GM12878 (cell line): ENCODE results near the gene OPN3.

Experiments
- FOS ChIP-seq: IDR thresholded peaks from 3 replicates; pipeline ENCODE4 v1.6.1; 2011; ENCODE audit warnings: borderline replicate concordance; ENCODE audit not compliant: insufficient read length; ENCODE audit errors: extremely low read depth
- MYC ChIP-seq: IDR thresholded peaks from 2 replicates; pipeline ENCODE4 v1.6.1; 2011; ENCODE audit warnings: mild to moderate bottlenecking, low read length, moderate library complexity, inconsistent platforms; ENCODE audit not compliant: insufficient read depth, insufficient replicate concordance, insufficient read length, severe bottlenecking
- POLR2A ChIP-seq: IDR thresholded peaks from 2 replicates; pipeline ENCODE4 v1.6.1; 2011; ENCODE audit warnings: low read depth, mild to moderate bottlenecking, low read length
- POLR2AphosphoS5 ChIP-seq: IDR thresholded peaks from 2 replicates; pipeline ENCODE4 v1.6.1; 2011; ENCODE audit warnings: mild to moderate bottlenecking, low read length, inconsistent platforms
- RFX5 ChIP-seq: IDR thresholded peaks from 2 replicates; pipeline ENCODE4 v1.6.1; 2011; ENCODE audit warnings: low read depth, low read length, improper control_type of control experiment
- TF ChIP-seq, protein P1 (sequence below), 3 experiments: IDR thresholded peaks in 2 of 3; conservative IDR thresholded peaks in 1 of 3; 2 replicates each; pipeline ENCODE4 v1.5.1; 2011; ENCODE audit warnings: low read depth in 3 of 3, low read length in 3 of 3, mild to moderate bottlenecking in 3 of 3, control low read depth in 2 of 3, moderate library complexity in 2 of 3, inconsistent platforms in 1 of 3, mixed read lengths in 1 of 3; ENCODE audit not compliant: control insufficient read depth in 2 of 3, insufficient read depth in 1 of 3; ENCODE audit errors: extremely low read depth in 1 of 3
- TF ChIP-seq, protein P2 (sequence below): IDR thresholded peaks from 2 replicates; pipeline ENCODE4 v1.6.1; 2012; ENCODE audit warnings: mild to moderate bottlenecking, low read depth, low read length

DNA sequence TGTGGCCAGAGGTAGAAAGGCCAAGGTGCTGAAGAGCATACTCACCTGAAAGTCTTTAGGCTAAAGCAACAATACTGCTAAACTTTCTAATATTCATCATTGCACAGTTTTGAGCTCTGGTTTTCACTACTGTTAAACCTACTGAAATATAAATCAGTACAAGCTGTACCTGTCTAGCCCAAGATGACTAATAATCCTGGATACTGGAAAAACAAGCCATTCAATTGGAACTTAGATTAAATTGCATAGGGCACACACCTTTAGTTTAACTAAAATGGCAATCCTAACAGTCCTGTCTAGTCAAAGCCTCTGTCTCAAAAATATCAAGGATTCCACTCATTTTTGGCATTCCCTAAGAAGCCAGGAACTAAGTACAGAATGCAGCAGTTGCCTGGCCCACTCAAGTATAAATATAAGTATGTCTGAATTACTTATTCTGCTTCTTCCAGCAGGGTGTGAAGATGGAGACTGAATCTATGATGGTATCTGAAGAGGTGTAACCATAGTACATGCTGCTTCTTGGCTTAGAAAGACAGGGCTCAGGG is 3.1 kb downstream of the OPN3 start:
- no peak for TF ChIP-seq FOS
- no peak for TF ChIP-seq RFX5
- TF ChIP-seq POLR2AphosphoS5, result no peak
- TF ChIP-seq MYC, result no peak
- TF ChIP-seq, protein P1, sequence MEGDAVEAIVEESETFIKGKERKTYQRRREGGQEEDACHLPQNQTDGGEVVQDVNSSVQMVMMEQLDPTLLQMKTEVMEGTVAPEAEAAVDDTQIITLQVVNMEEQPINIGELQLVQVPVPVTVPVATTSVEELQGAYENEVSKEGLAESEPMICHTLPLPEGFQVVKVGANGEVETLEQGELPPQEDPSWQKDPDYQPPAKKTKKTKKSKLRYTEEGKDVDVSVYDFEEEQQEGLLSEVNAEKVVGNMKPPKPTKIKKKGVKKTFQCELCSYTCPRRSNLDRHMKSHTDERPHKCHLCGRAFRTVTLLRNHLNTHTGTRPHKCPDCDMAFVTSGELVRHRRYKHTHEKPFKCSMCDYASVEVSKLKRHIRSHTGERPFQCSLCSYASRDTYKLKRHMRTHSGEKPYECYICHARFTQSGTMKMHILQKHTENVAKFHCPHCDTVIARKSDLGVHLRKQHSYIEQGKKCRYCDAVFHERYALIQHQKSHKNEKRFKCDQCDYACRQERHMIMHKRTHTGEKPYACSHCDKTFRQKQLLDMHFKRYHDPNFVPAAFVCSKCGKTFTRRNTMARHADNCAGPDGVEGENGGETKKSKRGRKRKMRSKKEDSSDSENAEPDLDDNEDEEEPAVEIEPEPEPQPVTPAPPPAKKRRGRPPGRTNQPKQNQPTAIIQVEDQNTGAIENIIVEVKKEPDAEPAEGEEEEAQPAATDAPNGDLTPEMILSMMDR (IDR thresholded peaks at IDR 0.05 in 2 of 3, conservative IDR thresholded peaks at IDR 0.05 in 1 of 3; ENCODE audit: control insufficient read depth in 2 of 3, extremely low read depth in 1 of 3, insufficient read depth in 1 of 3, low read depth in 3 of 3, low read length in 3 of 3), result no peak
- TF ChIP-seq, protein P2, sequence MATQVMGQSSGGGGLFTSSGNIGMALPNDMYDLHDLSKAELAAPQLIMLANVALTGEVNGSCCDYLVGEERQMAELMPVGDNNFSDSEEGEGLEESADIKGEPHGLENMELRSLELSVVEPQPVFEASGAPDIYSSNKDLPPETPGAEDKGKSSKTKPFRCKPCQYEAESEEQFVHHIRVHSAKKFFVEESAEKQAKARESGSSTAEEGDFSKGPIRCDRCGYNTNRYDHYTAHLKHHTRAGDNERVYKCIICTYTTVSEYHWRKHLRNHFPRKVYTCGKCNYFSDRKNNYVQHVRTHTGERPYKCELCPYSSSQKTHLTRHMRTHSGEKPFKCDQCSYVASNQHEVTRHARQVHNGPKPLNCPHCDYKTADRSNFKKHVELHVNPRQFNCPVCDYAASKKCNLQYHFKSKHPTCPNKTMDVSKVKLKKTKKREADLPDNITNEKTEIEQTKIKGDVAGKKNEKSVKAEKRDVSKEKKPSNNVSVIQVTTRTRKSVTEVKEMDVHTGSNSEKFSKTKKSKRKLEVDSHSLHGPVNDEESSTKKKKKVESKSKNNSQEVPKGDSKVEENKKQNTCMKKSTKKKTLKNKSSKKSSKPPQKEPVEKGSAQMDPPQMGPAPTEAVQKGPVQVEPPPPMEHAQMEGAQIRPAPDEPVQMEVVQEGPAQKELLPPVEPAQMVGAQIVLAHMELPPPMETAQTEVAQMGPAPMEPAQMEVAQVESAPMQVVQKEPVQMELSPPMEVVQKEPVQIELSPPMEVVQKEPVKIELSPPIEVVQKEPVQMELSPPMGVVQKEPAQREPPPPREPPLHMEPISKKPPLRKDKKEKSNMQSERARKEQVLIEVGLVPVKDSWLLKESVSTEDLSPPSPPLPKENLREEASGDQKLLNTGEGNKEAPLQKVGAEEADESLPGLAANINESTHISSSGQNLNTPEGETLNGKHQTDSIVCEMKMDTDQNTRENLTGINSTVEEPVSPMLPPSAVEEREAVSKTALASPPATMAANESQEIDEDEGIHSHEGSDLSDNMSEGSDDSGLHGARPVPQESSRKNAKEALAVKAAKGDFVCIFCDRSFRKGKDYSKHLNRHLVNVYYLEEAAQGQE, result no peak
- no peak for TF ChIP-seq POLR2A
